Measurements from ENCODE around the gene KCNT1.

Gene KCNT1

DNA sequence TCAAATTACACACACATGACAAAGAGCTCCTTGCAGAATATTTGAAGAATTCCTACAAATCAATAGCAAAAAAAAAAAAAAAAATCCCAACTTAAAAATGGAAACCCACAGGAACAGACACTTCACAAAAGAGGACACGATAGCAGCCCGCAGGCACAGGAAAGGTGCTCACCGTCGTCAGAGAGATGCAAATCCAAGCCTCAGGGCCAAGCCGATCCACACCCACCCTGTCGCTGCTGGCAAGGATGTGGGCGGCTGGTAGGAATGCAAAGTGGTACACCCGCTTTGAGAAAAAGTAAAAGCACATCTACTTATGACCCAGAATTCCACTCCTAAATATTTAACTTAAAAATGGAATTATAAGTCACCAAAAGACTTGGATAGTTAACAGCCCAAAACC is 28.0 kb upstream of the KCNT1 start:
- Histone ChIP-seq H3K4me1 (ENCODE audit: control insufficient read depth, insufficient read depth, low read length) (no peaks in the 10 kb centered on the region), H3K27me3 (ENCODE audit: control insufficient read depth, insufficient read depth, low read length) (no peaks in the 10 kb centered on the region), H3K9me3 (ENCODE audit: control insufficient read depth, insufficient read depth, low read length) (no peaks in the 10 kb centered on the region; the same call in 1 of the 2 replicates), H3K9ac (ENCODE audit: low read depth, low read length) (no peak overlapping the region), H3K4me3 (ENCODE audit: low read depth, low read length) (no peak overlapping the region), H3K36me3 (ENCODE audit: control insufficient read depth, insufficient read depth, low read length) (no peaks in the 10 kb centered on the region), H3K27ac (ENCODE audit: low read depth, low read length) (no peak overlapping the region)

DNA sequence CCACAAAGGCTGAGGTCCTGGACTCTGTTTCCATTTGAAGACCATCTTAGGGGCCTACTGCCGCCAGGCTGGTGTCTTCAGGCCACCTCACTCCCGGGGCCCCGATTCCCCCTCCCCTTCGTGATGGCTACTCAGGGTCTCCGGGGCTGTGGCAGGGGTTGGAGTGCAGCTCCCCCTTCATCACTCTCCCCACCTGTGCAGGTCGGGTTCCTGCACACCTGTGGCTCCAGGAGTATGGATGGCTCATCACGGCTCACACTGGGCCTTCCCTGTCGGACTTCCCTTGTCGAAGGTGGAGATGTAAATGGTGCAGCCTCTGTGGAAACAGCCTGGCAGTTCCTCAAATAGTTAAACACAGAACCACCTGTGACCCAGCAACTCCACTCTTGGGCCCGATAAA is 27.0 kb upstream of the KCNT1 start:
- Histone ChIP-seq H3K9me3 (ENCODE audit: control insufficient read depth, insufficient read depth, low read length) (no peaks in the 10 kb centered on the region), H3K9ac (ENCODE audit: low read depth, low read length) (no peak overlapping the region), H3K27ac (ENCODE audit: low read depth, low read length) (no peak overlapping the region), H3K36me3 (ENCODE audit: control insufficient read depth, insufficient read depth, low read length) (no peaks in the 10 kb centered on the region), H3K4me1 (ENCODE audit: control insufficient read depth, insufficient read depth, low read length) (no peaks in the 10 kb centered on the region), H3K27me3 (ENCODE audit: control insufficient read depth, insufficient read depth, low read length) (no peaks in the 10 kb centered on the region), H3K4me3 (ENCODE audit: low read depth, low read length) (no peak overlapping the region)

DNA sequence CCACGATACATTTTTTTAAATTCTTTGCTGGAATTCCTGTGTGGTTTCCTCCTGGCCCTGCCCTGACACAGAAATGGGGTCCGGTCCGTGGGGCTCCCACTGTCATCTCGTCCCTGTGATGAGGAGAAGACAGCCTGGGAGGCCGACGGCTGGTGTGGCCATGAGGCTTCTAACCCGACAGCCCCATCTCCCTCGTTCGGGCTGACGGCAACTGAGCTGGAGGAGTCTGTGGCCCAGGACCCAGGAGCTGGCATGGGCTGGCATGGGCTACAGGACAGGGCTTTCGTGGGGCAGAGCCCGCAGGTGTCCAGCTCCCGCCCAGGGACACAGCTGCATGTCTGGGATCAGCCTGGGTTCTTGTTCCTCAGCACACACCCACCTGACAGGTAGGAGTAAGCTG is 25.1 kb upstream of the KCNT1 start:
- no peak overlapping the region for H3K9ac ChIP-seq (ENCODE audit: low read depth, low read length)
- no peaks in the 10 kb centered on the region for H3K36me3 ChIP-seq (ENCODE audit: control insufficient read depth, insufficient read depth, low read length)
- no peaks in the 10 kb centered on the region for H3K9me3 ChIP-seq (ENCODE audit: control insufficient read depth, insufficient read depth, low read length)
- H3K27me3 ChIP-seq (ENCODE audit: control insufficient read depth, insufficient read depth, low read length) = no peaks in the 10 kb centered on the region
- H3K4me3 ChIP-seq (ENCODE audit: low read depth, low read length) = no peak overlapping the region
- H3K4me1 ChIP-seq (ENCODE audit: control insufficient read depth, insufficient read depth, low read length) = no peaks in the 10 kb centered on the region
- H3K27ac ChIP-seq (ENCODE audit: low read depth, low read length) = no peak overlapping the region

DNA sequence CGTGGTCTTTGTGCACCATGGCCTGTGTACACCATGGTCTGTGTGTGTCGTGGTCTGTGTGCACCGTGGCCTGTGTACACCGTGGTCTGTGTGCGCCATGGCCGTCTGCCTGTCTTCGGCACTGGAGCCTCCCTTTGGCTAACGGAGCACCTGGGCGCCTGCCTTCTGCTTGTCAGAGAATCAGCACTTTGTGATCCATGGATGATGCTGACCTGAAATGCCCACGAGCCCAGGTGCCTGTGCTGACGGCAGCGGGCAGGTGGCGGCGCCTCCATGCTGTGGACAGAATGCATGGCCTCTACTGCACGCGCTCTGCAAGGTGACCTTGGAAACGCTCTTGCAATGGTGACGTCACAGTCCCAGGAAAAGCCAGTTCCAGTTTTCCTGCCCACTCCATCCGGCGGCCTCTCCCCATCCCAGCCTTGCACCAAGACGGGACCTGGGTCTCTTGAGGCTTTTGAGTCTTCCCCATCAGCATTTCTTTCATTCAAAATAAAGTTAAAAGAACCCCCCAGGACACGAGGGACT is 24.3 kb upstream of the KCNT1 start:
- H3K4me3 ChIP-seq (ENCODE audit: low read depth, low read length) = no peak overlapping the region
- no peak overlapping the region for H3K9ac ChIP-seq (ENCODE audit: low read depth, low read length)
- H3K4me1 ChIP-seq (ENCODE audit: control insufficient read depth, insufficient read depth, low read length) = no peaks in the 10 kb centered on the region
- H3K27ac ChIP-seq (ENCODE audit: low read depth, low read length) = no peak overlapping the region
- no peaks in the 10 kb centered on the region for H3K9me3 ChIP-seq (ENCODE audit: control insufficient read depth, insufficient read depth, low read length)
- no peaks in the 10 kb centered on the region for H3K36me3 ChIP-seq (ENCODE audit: control insufficient read depth, insufficient read depth, low read length)
- H3K27me3 ChIP-seq (ENCODE audit: control insufficient read depth, insufficient read depth, low read length) = no peaks in the 10 kb centered on the region

DNA sequence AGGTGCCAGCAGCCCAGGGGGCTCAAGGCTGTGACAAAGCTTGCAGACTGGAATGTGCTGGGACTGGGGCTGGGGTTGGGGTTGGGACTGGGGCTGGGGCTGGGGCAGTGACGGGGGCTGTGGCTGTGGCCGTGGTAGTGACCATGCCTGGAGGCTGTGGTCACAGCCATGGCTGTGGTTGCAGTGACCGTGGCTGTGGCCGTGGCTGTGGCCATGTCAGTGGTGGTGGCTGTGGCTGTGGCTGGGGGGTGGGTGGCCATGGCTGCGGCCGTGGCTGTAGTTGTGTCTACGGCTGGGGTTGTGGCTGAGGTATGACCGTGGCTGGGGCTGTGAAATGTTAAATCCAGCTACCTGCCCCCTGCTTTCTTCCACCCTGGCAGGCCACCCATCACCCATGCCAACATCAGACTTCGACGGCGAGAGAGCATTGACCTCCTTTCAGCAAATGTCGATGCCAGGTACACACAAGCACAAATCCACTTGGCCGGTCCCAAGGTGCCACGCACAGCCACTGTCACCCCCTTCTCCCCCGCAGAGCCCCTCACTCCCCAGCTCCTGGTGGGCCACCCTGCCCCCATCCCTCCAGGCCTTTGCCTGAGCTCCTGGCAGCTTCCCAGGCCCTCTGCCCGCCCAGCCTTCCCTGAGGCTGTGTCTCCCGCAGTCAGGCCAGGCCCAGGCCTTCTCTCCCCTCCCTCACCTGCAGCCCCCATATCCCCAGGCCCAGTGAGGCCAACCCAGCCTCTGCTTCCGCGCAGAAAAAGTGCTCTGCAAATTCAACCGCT is 23.6 kb upstream of the KCNT1 start:
- no peaks in the 10 kb centered on the region for H3K9me3 ChIP-seq (ENCODE audit: control insufficient read depth, insufficient read depth, low read length)
- H3K4me3 ChIP-seq (ENCODE audit: low read depth, low read length) = no peak overlapping the region
- no peak overlapping the region for H3K27ac ChIP-seq (ENCODE audit: low read depth, low read length)
- H3K27me3 ChIP-seq (ENCODE audit: control insufficient read depth, insufficient read depth, low read length) = no peaks in the 10 kb centered on the region
- H3K36me3 ChIP-seq (ENCODE audit: control insufficient read depth, insufficient read depth, low read length) = no peaks in the 10 kb centered on the region
- H3K4me1 ChIP-seq (ENCODE audit: control insufficient read depth, insufficient read depth, low read length) = no peaks in the 10 kb centered on the region
- H3K9ac ChIP-seq (ENCODE audit: low read depth, low read length) = no peak overlapping the region

DNA sequence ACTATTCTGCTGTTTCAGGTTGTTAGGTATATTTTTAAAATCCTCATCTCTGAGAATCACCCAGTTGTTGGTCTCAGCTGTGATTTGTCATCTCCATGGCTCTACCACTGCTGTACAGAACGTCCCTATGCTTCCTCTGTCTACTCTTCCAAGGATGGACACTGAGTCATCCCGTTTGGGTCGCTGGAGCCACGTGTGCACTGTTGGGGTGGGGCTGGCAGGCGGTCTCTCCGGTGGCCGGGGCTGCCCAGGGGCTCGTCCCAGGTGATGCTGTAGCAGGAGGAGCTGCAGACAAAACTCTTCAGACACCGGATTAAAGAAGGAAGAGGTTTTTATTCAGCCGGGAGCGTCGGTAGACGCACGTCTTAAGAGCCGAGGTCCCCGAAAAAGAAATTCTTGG is 21.9 kb upstream of the KCNT1 start:
- H3K4me3 ChIP-seq (ENCODE audit: low read depth, low read length) = no peak overlapping the region
- H3K27me3 ChIP-seq (ENCODE audit: control insufficient read depth, insufficient read depth, low read length) = no peaks in the 10 kb centered on the region
- no peaks in the 10 kb centered on the region for H3K4me1 ChIP-seq (ENCODE audit: control insufficient read depth, insufficient read depth, low read length)
- H3K9ac ChIP-seq (ENCODE audit: low read depth, low read length) = no peak overlapping the region
- no peaks in the 10 kb centered on the region for H3K9me3 ChIP-seq (ENCODE audit: control insufficient read depth, insufficient read depth, low read length)
- H3K36me3 ChIP-seq (ENCODE audit: control insufficient read depth, insufficient read depth, low read length) = no peaks in the 10 kb centered on the region
- no peak overlapping the region for H3K27ac ChIP-seq (ENCODE audit: low read depth, low read length)

DNA sequence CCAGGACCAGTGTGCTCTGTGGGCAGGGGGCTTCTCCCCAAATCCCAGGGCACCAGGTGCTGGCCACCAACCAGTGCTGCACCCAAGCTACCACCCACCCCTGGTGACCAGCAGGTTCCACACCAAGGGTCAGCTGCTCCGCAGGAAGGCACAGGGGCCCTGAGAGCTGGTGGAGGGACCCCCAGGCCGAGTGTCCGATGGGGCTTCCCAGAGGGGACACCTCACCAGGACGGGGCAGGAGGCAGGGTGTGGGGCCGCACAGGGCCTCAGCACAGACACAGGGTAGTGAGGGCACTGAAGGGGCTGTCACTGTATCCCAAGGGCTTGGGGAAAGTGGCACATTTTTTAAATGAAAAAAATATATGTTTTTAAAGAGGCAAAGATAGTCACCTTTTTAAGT is 20.8 kb upstream of the KCNT1 start:
- Histone ChIP-seq H3K9ac (ENCODE audit: low read depth, low read length) (no peak overlapping the region), H3K27me3 (ENCODE audit: control insufficient read depth, insufficient read depth, low read length) (no peaks in the 10 kb centered on the region), H3K9me3 (ENCODE audit: control insufficient read depth, insufficient read depth, low read length) (no peaks in the 10 kb centered on the region), H3K36me3 (ENCODE audit: control insufficient read depth, insufficient read depth, low read length) (no peaks in the 10 kb centered on the region), H3K4me1 (ENCODE audit: control insufficient read depth, insufficient read depth, low read length) (no peaks in the 10 kb centered on the region), H3K27ac (ENCODE audit: low read depth, low read length) (no peak overlapping the region), H3K4me3 (ENCODE audit: low read depth, low read length) (no peak overlapping the region)

DNA sequence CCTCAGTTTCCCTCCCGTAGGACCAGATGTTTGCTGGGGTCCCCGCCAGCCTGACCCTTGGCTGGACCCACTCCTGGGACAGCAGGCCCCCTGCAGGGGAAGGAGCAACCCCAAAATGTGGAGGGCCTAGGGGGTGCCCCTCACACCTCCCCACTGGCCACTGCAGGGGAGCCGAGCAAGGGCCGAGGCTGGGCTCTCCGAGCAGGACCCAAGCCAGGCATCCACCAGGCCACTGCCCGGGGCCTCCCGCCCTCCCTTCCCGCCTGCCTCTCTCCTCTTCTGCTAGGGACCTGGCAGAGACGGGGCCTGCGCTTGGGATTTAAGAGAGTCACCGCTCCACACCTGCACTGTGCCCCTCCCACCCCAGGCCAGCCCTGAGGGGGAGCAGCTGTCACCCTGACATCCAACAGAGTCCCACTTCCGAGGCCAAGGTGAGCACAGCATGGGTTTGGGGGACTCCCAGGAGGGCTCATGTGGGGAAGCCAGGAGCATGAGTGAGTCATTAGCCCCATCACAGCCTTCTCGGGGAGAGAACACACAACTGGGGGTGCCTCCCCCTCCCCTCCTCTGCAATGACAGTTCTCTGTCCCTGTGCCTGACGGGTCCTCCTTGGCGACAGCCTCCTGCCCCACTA is 18.5 kb upstream of the KCNT1 start:
- H3K27ac ChIP-seq (ENCODE audit: low read depth, low read length) = no peak overlapping the region
- no peak overlapping the region for H3K9ac ChIP-seq (ENCODE audit: low read depth, low read length)
- H3K27me3 ChIP-seq (ENCODE audit: control insufficient read depth, insufficient read depth, low read length) = no peaks in the 10 kb centered on the region
- H3K4me1 ChIP-seq (ENCODE audit: control insufficient read depth, insufficient read depth, low read length) = no peaks in the 10 kb centered on the region
- H3K9me3 ChIP-seq (ENCODE audit: control insufficient read depth, insufficient read depth, low read length) = no peaks in the 10 kb centered on the region
- no peak overlapping the region for H3K4me3 ChIP-seq (ENCODE audit: low read depth, low read length)
- H3K36me3 ChIP-seq (ENCODE audit: control insufficient read depth, insufficient read depth, low read length) = no peaks in the 10 kb centered on the region

DNA sequence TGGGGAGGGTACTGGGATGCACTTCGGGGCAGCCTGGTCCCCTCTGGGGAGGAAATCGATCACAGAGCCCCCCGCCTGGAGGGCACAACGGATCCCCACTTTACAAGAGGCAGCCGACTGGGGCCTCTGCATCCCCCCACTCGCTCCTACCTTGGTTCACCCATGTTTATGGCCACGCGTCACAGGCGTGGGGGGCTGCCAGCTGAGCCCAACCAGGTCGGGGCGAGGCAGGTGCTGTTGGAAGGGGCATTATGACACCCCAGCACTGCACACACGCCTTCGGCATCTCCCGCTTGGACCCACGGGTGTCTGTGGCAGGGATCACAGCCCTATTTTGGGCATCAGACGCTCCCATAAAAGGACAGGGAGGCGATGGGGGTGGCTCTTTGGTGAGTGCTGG is 17.3 kb upstream of the KCNT1 start:
- no peaks in the 10 kb centered on the region for H3K9me3 ChIP-seq (ENCODE audit: control insufficient read depth, insufficient read depth, low read length)
- H3K4me1 ChIP-seq (ENCODE audit: control insufficient read depth, insufficient read depth, low read length) = no peaks in the 10 kb centered on the region
- no peaks in the 10 kb centered on the region for H3K36me3 ChIP-seq (ENCODE audit: control insufficient read depth, insufficient read depth, low read length)
- H3K27me3 ChIP-seq (ENCODE audit: control insufficient read depth, insufficient read depth, low read length) = no peaks in the 10 kb centered on the region
- H3K9ac ChIP-seq (ENCODE audit: low read depth, low read length) = no peak overlapping the region
- H3K4me3 ChIP-seq (ENCODE audit: low read depth, low read length) = no peak overlapping the region
- H3K27ac ChIP-seq (ENCODE audit: low read depth, low read length) = no peak overlapping the region

DNA sequence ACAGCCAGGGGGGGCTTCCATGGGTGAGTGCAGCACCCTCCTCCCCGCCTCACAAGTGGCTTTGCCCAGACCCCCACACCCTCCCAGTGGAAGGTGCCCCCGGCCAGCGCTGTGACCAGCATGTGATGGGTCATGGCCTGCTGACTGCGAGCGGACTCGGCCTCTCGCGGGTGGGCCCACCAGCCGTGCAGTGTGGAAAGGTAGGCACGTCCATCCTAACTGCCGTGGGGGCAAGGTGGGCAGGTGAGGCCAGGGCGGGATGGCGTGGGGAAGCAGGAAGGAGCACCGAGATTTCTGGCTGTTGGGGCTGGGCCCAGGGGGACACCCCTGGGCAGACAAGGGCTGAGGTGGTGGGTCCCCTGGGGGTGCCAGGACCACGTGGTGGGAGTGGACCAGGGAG is 14.8 kb upstream of the KCNT1 start:
- no peaks in the 10 kb centered on the region for H3K36me3 ChIP-seq (ENCODE audit: control insufficient read depth, insufficient read depth, low read length)
- H3K9me3 ChIP-seq (ENCODE audit: control insufficient read depth, insufficient read depth, low read length) = no peaks in the 10 kb centered on the region
- no peaks in the 10 kb centered on the region for H3K27me3 ChIP-seq (ENCODE audit: control insufficient read depth, insufficient read depth, low read length)
- no peak overlapping the region for H3K4me3 ChIP-seq (ENCODE audit: low read depth, low read length)
- no peak overlapping the region for H3K9ac ChIP-seq (ENCODE audit: low read depth, low read length)
- no peak overlapping the region for H3K27ac ChIP-seq (ENCODE audit: low read depth, low read length)
- no peaks in the 10 kb centered on the region for H3K4me1 ChIP-seq (ENCODE audit: control insufficient read depth, insufficient read depth, low read length)

DNA sequence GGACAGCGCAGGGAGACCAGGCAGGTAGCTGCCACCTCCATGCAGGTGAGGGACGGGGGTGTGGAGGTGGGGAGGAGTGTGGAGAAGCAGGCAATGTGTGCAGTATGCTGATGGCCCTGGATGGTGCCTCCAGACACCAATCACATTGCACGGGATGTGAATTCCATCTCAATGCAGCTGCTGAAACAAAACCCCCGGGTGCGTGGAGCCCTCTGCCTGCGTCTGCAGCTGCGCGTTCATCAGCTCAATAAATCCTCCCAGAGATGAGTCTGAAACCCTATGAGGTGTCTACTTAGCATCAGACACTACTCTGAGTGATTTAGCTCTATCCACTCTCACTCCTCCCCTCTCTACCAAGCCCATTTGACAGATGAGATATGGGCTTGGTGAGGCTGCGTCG is 13.0 kb upstream of the KCNT1 start:
- H3K9ac ChIP-seq (ENCODE audit: low read depth, low read length) = no peak overlapping the region

More for the DNA sequence above, 13.0 kb upstream of the KCNT1 start:
- Histone ChIP-seq H3K27ac (ENCODE audit: low read depth, low read length) (no peak overlapping the region), H3K27me3 (ENCODE audit: control insufficient read depth, insufficient read depth, low read length) (no peaks in the 10 kb centered on the region), H3K36me3 (ENCODE audit: control insufficient read depth, insufficient read depth, low read length) (no peaks in the 10 kb centered on the region), H3K9me3 (ENCODE audit: control insufficient read depth, insufficient read depth, low read length) (no peaks in the 10 kb centered on the region), H3K4me1 (ENCODE audit: control insufficient read depth, insufficient read depth, low read length) (no peaks in the 10 kb centered on the region), H3K4me3 (ENCODE audit: low read depth, low read length) (no peak overlapping the region)
